Kidney capillary endothelial cell (primary cell): Measurements from ENCODE around the gene TACC2.
"Not testable (repeated sequence)": the region's sequence is repeated elsewhere in the genome, so short reads cannot be mapped to it uniquely, and the experiment has no call there.

ENCODE experiments used
- DNase-seq: peaks from one replicate; pipeline ENCODE4 v3.0.0-alpha.2; 2018; ENCODE audit warnings: low spot score

The TACC2 gene

DNA sequence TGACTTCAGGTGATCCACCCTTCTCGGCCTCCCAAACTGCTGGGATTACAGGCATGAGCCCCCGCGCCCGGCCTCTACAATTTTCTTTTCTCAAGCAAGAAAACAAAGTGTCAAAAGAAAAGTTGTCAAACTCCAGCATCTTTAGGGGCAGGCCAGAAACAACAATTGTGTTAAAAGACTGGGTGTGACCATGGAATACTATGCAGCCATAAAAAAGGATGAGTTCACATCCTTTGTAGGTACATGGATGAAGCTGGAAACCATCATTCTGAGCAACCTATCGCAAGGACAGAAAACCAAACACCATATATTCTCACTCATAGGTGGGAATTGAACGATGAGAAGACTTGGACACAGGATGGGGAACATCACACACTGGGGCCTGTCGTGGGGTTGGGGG is 34.3 kb downstream of the TACC2 start:
- not testable (repeated sequence) for DNase-seq

DNA sequence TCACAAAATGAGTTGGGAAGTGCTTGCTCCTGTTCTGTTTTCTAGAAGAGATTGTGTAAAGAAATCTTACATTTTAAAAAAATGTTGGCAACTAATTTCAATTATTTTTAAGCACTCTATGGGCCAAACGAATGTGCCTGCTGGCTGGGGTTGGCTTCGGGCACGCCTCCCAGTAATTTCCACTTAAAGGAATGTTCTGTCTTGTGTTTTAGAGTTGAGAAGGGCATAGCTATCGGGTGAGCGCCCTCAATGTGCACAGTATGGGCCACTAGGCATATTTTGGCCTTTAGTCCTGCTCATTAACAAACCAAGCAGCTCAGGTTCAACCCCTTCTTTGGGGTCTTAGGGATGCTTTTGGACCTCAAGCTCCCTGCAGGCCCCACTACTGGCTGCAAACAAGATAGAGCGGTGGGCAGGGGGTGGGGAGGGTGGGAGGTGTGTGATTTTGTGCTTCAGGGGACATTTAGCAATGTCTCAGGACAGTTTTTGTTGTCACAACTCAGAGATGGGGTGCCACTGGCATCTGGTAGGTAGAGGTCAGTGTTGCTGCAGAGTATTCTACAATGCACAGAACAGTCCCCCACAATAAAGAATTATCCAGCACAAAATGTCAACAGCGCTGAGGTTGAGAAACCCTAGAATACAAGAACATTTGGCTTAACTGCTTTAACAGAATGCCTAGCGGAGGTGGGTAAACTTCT is 40.7 kb downstream of the TACC2 start:
- no peak for DNase-seq

DNA sequence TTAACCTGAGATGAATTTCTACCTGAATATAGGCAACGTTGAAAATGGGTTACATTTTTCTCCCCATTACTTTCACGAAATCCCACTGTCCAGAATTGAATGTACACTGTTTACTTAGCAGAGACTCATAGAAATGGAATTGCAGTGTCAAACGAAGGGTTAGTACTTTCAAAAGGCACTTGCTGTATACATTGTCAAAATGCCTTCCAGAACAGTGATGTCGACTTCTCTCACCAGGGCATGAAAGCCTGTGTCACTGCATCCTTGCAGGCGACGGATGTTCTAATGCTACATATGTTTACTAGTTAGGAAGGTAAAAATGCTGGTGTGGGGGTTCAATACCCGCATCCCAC is 41.2 kb downstream of the TACC2 start:
- DNase-seq = no peak

DNA sequence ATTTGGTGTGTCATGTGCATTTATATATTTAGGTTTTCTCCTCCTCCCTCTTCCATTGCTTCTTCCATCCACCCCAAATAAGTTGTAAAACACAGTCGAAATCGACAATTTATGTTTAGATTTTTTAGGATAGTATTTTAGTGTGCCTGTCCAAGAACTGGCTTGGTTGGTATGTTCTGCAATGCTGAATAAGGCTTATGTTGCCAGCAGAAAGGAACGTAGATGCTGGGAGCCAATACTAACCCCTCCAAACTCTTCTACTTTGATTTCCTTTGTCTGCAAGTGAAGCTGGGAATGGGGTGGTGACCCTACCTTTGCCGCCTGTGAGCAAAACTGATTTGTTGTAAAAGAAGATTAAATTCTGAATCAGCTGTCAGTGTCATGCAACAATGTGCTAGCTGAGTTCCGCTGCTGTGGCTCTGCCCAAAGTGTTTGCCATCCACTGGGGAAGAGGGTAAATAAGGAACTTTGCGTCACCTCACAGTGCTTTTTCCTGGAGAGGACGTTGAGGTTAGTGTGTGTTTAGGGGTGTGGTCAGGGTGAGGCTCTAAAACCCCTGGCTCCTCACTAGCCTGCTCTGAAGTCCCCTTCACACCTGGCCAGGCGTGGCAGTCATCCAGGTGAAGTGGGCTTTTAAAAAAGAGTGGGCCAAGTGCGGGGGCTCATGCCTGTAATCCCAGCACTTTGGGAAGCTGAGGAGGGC is 44.4 kb downstream of the TACC2 start:
- no peak for DNase-seq

DNA sequence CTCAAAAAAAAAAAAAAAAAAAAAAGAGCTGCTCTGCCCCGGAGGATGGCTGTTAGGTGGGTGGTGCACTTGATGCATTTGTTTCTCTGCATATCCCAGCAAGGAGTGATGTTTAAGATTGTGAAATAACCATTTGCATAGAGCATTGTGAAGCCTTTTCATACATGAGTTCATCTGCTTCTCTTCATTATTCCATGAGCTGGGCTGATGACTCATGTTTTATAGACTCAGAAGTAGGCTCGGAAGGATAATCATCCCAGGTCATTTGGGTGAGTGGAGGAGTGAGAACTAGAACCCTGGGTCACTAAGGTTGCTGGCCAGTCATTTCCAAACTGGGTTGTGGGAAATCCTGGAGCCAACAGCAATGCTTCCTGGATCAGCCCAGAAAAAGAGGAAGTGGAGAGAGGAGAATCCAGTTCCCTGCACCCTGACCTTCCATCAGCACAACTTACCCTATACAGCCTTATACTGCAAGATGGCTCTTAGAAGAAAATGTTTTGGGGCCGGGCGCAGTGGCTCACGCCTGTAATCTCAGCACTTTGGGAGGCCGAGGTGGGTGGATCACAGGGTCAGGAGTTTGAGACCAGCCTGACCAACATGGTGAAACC is 45.3 kb downstream of the TACC2 start:
- no peak for DNase-seq

DNA sequence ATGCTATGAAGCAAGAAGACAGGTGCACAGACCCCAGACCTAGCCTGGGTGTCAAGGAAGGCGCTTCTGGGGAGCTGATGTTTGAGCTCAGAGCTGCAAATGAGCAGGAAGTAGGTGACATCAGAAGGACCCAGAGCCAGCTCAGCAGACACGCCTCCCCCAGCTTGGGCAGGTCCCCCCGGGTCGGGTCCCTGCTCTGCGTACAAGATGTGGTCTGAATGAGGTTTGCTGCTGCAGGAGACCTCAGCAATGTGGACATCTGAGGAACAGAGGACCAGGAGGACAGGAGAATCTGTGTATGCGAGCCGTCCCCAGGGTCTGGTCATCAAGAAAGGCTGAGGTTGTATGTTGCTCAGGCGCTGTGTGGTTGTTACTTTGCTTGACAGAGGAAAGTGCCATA is 51.8 kb downstream of the TACC2 start:
- DNase-seq = no peak

DNA sequence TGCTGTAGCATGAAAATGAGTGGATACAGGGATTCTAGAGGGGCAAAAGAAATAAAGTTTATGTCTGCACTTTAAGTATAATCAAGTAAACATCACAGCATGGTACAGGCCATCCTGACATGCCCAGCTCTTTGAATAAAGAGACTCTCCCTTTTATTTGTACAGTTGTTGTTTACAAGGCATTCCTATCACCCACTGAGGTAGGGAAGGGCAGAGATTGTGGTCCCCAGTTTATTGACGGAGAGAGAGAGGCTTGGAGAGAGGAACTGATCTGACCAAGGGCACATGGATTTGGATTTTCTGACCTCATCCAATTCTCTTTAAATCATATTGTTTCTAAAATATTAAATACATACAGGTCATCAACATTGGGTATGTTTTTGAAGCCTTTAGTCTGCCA is 53.9 kb downstream of the TACC2 start:
- DNase-seq = no peak

DNA sequence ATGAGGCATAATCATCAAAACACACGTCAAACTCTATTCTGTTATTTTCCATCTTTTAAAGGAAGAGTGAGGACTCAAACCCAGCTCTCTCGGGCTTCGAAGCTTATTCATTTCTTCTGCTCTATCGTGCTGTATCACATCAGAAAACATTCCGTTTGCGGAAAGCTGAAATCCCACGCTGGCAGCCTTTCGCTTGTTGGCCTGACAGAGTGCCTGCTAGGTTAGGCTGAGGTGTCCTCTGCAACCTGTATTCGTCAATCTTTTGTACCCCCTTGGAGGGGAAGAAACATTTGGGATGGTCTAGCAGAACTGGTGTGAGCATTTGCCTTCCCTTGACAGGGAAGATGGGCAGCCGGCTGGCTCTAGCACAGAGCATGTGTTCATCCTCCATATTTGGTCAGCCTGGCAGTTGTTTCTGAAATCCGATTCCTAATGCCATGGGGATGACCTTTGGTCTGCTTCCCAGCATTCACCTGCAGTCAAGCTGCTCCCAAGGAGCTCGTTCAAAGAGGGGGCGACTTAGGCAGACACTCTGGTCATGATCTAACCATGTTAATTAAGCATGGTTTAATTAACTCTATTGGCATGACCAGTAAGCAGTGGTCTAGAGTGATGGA is 55.2 kb downstream of the TACC2 start:
- DNase-seq = no peak

DNA sequence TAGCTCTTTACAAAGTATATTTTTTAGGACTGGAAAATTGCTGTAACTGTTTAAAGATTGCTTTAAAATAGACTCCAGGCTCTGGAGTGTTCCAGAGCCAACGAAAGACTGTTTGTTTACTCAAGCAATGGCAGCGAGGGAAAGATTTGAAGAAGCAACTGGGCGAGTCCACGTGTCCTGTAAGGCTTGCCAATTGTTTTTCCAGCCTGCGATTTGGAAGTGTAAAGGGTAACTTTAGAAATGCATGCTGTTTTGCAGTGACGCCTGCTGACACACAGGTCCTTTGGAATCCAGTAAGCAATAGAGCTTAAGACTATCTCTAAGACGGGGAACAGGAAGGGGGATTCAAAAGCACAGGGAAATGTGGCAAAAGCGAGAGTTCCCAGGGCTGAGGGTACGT is 55.8 kb downstream of the TACC2 start:
- no peak for DNase-seq

DNA sequence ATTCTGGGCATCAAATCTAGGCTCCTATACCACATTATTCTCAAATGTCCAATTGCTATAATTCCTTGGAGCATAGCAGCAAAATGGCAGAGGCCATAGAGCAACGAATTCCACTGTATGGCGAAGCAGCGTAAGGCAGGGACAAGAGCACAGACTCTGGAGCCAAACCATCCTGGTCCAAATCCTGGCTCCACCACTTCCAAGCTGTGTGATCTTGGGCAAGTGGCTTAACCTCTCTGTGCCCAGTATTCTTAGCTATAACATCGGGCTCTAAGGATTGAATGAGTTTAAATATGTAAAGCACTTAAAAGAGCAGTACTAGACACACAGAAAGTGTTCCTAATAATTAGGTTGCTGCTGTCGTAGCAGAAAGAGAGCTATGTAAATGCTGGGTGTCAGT is 56.2 kb downstream of the TACC2 start:
- no peak for DNase-seq

DNA sequence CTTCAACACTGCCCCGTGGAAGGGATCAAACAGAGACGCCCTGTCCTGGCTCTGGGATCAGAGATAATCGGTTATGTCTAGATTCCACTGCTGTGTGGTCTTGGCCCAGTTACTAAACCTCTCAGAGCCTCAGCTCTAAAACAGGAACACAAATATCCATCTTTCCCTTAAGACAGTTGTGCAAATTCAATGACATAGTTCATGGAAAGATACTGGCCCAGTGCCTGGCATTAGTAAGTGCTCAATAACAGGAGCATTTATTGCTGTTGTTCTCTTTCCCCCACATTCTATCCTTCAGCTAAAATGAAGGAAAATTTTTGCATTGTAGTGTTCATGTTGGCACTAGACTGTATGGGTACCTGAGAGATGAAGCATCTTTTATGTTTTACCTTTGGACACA is 58.6 kb downstream of the TACC2 start:
- no peak for DNase-seq

DNA sequence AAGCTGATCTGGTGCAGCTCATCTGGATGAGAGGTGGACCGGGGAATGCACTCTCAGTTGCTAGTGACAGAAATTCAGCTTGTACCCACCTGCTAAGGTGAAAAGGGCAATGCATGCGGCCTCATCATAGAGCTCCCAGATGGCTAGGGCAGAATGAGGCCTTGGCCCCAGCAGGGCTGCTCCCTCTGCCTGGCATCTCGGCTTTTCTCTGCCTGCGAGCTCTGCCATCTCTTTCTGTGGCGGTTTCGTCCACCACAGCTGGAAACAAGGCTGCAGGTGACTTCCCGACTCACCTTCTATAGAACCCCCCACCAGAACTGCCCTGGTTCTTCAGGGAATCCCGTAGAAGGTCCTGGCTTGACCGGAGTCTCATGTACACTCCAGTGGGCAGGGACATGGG is 60.1 kb downstream of the TACC2 start:
- DNase-seq = no peak

DNA sequence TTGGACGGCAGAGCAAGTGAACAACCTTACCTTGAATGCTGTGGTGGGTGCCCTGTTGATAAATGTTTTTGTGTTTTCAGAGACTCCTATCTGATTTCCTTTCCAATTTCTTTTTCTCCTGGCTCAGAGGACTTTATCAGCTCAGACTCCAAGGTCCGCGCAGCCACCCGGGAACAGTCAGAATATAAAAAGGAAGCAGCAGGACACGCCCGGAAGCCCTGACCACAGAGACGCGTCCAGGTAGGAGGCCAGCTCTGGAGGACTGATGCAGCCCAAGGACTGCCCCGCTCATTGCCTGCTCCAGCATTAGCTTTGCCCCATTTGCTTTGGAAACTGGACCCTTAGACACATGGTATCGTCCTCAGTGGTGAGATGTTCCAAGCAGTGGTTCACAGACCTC is 61.3 kb downstream of the TACC2 start:
- DNase-seq = no peak

DNA sequence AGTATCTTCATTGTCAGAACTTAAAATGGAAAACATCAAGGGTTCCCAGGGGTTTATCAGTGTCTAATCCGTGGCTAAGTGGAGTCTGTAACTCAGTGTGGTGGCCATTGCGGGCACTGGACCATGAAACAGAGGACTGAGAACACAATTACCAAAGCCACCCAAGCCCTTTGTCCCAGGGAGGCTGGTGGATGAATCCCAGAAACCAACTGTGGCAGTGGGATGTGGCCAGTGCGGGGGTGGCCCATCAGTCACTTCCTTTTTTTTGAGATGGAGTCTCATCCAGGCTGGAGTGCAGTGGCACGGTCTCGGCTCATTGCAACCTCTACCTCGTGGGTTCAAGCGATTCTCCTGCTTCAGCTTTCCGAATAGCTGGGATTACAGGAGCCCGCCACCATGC is 61.8 kb downstream of the TACC2 start:
- DNase-seq = no peak

DNA sequence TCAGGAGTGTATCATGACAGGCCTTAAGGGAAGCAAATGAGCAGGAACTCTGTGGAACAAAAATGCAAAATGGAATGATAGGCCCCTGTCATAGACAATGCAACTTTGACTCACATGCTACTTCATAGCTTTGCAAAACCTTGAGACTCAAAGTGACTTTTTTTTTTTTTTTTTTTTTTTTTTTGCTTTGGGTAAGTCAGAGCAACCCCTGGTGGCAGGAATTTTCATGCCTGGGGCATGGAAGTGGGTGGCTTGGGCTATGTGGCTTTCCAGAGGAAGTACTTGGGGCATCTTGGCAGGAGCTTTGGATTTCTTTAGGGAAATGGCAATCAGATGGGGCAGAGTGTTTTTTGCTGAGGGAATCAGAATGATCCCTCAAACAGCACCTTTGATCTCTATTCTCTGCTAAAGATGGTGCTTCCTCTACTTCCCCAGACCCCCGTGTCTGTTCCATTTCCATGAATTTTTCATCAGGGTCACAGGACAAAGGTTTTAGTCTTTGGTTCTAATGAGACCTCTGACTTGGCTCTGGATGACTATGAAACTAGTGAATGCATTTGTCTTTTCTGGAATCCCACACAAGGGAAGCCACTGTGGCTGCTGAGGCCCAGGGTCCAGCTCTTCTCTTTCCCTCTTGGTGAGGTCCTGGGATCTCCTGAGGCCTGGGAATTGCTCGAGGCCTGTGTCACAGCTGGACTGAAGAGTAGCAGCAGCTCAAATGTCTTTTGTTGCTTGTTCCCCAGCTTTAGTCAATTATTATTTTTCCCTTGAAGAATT is 62.8 kb downstream of the TACC2 start:
- DNase-seq = peak; percentile 72

DNA sequence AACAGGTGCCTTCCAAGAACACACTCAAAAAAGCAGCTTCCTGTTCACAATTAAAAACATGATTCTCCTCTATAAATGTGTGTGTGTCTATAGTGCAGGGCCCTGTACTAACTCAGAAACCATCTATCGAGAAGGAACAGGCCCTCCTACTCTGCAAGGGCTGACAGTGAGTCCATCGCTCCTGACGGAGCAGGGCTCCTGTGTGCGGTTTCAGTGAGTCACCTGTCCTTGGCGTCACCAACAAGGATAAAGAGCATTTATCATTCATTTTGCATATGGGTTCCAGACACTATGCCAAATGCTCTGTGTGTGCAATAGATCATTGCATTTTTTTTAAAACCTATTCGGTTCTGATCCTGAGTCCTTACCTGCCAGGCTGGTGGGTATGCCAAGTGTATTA is 63.7 kb downstream of the TACC2 start:
- no peak for DNase-seq

DNA sequence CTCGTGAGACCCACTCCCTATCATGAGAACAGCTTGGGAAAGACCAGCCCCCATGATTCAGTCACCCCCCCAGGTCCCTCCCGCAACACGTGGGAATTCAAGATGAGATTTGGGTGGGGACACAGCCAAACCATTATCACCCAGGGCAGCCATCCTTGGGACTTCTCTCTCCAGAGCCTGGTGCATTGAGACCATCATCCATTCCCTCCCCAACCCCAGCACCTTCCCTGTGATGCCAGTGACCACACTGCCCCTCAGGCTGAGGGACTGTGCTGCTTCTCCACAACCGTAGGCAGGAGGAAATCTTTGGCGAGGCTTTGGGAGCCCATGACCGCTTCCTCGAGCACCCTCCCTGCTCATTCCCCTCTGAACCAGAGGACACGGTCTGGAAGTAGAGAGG is 64.4 kb downstream of the TACC2 start:
- DNase-seq = no peak

DNA sequence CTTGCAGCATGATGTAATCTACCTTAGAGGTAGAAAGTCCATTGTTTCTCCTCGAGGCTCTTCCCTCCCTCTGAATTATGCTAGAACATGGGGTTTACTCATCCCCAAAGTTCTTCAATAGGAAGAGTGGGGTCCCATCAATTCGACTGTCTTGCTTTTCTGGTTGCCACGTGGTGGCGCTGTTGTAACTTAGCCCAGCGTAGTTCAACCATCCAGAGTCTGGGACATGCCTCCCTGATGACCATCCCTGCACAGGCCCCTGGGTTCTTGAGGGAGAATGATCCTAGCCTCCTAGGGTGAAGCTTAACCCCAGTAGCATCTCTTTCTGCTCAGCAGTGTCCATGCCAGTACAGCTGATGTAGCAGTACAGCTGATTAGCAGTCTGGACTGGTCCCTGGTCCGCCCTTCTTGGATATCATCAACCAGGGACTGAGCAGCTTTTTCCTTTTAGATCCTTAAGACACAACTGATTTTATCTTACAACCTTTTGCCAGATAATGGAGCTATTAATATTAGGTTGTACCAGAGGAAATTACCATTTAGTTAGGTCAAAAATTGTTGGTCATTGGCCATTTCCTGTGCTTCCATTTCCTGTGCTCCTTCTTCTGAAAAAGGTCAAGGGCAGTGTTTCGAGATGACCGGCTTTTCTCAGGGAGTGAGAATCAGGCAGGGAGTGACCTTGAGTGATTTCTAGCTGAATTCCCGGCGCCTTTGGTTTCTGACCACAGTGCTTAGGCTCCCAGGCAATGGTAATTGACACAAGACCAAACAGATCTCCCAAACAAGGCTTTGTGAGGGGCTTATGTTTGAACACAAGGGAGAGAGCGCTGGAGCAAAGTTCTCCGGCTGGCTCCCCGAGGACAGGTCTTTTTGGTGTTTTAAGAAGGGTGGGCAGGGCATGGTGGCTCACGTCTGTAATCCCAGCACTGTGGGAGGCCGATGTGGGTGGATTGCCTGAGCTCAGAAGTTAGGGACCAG is 65.4 kb downstream of the TACC2 start:
- DNase-seq = peak; percentile 73

DNA sequence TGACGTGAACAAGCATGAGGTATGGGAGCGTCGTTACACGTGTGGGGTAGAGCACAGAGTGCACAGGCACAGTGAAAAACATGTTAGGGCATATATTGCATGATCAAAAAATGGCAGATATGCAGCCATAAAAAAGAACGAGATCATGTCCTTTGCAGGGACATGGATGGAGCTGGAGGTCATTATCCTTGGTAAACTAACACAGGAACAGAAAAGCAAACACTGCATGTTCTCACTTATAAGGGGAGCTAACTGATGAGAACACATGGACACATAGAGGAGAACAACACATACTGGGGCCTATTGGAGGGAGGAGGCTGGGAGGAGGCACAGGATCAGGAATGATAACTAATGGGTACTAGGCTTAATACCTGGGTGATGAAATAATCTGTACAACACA is 66.3 kb downstream of the TACC2 start:
- no peak for DNase-seq

DNA sequence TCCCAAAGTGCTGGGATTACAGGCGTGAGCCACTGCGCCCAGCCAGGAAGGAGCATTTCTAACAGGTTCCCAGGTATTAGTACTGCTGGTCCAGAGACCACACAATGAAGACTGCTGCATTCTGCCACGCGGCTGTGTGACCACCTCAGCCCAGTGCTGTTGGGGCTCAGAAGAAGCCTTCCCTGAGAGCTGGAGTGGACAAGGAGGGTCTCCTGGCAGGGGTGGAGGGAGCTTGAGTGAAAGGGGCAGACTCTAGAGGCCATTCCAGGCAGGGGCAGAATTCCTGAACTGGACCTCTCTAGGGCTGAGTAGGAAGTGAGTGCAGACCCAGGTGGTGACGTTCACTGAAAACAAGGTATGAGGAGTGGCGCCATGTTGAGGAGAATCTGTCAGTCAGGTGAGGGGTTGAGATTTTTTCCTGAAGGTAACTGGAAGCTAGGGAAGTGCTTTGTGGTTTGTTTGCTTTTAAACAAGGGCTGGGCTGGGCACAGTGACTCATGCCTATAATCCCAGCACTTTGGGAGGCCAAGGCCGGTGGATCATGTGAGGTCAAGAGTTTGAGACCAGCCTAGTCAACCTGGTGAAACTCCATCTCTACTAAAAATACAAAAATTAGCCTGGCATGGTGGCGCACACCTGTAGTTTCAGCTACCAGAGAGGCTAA is 67.6 kb downstream of the TACC2 start:
- DNase-seq = no peak
